Measurements from ENCODE around the gene DIPK1C. TPM values are rescaled to one million over a fixed set of nuclear protein-coding genes. Genes with fewer than 3 reads are reported as not detected.

DIPK1C gene
- total RNA-seq, 1 experiment from 2014 or later, result not detected

GRCh38 chr18:74500372-74500771 lies 43.3 kb upstream of the DIPK1C start:
- Mint-ChIP-seq H3K4me3 (no peak overlapping the region), H3K4me1 (peaks cover 46% of the 10 kb centered on the region), H3K36me3 (peaks cover 44% of the 10 kb centered on the region), H3K27me3 (ENCODE audit: low read depth) (no peaks in the 10 kb centered on the region), H3K9me3 (no peaks in the 10 kb centered on the region), H3K27ac (peak overlapping the region; percentile 83; the same call in 1 of the 2 replicates)
- DNase-seq (ENCODE audit: low spot score) (no peak), ATAC-seq (no peak)
- ChIA-PET CTCF (interaction anchor here (1.0 kb wide), 1 partner anchor 52 kb away, joined by 3 read pairs; no protein-coding TSS in a partner anchor), POLR2A (no interaction called here)
- TF ChIP-seq RORB (CRISPR knock-in tag; IDR thresholded peaks at IDR 0.05) (no peak), ERG (CRISPR knock-in tag; IDR thresholded peaks at IDR 0.05) (no peak)
- TF ChIP-seq, protein P1, sequence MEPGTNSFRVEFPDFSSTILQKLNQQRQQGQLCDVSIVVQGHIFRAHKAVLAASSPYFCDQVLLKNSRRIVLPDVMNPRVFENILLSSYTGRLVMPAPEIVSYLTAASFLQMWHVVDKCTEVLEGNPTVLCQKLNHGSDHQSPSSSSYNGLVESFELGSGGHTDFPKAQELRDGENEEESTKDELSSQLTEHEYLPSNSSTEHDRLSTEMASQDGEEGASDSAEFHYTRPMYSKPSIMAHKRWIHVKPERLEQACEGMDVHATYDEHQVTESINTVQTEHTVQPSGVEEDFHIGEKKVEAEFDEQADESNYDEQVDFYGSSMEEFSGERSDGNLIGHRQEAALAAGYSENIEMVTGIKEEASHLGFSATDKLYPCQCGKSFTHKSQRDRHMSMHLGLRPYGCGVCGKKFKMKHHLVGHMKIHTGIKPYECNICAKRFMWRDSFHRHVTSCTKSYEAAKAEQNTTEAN (CRISPR knock-in tag; IDR thresholded peaks at IDR 0.05), result no peak
- TF ChIP-seq, protein P2, sequence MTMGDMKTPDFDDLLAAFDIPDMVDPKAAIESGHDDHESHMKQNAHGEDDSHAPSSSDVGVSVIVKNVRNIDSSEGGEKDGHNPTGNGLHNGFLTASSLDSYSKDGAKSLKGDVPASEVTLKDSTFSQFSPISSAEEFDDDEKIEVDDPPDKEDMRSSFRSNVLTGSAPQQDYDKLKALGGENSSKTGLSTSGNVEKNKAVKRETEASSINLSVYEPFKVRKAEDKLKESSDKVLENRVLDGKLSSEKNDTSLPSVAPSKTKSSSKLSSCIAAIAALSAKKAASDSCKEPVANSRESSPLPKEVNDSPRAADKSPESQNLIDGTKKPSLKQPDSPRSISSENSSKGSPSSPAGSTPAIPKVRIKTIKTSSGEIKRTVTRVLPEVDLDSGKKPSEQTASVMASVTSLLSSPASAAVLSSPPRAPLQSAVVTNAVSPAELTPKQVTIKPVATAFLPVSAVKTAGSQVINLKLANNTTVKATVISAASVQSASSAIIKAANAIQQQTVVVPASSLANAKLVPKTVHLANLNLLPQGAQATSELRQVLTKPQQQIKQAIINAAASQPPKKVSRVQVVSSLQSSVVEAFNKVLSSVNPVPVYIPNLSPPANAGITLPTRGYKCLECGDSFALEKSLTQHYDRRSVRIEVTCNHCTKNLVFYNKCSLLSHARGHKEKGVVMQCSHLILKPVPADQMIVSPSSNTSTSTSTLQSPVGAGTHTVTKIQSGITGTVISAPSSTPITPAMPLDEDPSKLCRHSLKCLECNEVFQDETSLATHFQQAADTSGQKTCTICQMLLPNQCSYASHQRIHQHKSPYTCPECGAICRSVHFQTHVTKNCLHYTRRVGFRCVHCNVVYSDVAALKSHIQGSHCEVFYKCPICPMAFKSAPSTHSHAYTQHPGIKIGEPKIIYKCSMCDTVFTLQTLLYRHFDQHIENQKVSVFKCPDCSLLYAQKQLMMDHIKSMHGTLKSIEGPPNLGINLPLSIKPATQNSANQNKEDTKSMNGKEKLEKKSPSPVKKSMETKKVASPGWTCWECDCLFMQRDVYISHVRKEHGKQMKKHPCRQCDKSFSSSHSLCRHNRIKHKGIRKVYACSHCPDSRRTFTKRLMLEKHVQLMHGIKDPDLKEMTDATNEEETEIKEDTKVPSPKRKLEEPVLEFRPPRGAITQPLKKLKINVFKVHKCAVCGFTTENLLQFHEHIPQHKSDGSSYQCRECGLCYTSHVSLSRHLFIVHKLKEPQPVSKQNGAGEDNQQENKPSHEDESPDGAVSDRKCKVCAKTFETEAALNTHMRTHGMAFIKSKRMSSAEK (CRISPR knock-in tag; IDR thresholded peaks at IDR 0.05; ENCODE audit: borderline replicate concordance), result no peak
- TF ChIP-seq, protein P3, sequence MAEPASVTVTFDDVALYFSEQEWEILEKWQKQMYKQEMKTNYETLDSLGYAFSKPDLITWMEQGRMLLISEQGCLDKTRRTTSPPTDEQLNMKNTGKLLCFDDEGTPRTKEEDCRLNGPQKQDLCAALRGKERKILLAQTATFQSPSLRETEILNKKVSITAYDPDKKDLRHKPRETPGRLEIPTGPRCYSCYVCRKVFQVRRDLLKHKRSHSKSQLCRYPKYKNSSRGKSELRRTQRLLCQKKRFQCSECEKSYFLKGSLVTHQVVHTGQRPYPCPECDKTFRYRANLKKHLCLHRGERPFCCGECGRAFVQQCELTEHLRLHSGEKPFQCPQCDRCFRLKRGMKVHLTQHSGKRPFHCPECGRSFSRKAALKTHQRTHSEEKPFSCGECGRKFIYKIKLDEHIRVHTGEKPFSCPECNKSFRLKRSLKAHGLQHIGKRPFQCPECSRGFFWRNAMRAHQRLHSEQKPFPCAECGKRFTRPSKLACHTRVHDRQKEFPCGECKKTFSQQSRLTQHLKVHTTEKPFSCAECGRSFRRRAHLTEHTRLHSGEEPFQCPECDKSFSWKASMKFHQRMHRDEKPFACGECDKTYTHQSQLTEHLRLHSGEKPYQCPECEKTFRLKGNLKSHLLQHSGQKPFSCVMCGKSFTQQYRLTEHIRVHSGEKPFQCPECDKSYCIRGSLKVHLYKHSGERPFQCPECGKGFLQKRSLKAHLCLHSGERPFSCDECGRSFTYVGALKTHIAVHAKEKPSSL (CRISPR knock-in tag; conservative IDR thresholded peaks at IDR 0.05), result no peak

- DNase-seq (ENCODE audit: low spot score) (peak; percentile 18), ATAC-seq (no peak)
- Mint-ChIP-seq H3K9me3 (no peaks in the 10 kb centered on the region), H3K4me1 (peaks cover 41% of the 10 kb centered on the region), H3K36me3 (peaks cover 42% of the 10 kb centered on the region), H3K4me3 (peak overlapping the region; percentile 49), H3K27me3 (ENCODE audit: low read depth) (no peaks in the 10 kb centered on the region), H3K27ac (peak overlapping the region; percentile 94)
- no peak for TF ChIP-seq FOXJ3 (CRISPR knock-in tag; IDR thresholded peaks at IDR 0.05; ENCODE audit: borderline replicate concordance)
- TF ChIP-seq, protein P4, sequence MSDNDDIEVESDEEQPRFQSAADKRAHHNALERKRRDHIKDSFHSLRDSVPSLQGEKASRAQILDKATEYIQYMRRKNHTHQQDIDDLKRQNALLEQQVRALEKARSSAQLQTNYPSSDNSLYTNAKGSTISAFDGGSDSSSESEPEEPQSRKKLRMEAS (CRISPR knock-in tag; IDR thresholded peaks at IDR 0.05), result peak; percentile 31; the same call in 1 of the 2 replicates
- CTCF ChIA-PET, result interaction anchor here (1.0 kb wide), 1 partner anchor 52 kb away, joined by 3 read pairs; no protein-coding TSS in a partner anchor
- POLR2A ChIA-PET, result no interaction called here
Measured at GRCh38 chr18:74499633-74500032, 42.5 kb upstream of the DIPK1C start.

DNA sequence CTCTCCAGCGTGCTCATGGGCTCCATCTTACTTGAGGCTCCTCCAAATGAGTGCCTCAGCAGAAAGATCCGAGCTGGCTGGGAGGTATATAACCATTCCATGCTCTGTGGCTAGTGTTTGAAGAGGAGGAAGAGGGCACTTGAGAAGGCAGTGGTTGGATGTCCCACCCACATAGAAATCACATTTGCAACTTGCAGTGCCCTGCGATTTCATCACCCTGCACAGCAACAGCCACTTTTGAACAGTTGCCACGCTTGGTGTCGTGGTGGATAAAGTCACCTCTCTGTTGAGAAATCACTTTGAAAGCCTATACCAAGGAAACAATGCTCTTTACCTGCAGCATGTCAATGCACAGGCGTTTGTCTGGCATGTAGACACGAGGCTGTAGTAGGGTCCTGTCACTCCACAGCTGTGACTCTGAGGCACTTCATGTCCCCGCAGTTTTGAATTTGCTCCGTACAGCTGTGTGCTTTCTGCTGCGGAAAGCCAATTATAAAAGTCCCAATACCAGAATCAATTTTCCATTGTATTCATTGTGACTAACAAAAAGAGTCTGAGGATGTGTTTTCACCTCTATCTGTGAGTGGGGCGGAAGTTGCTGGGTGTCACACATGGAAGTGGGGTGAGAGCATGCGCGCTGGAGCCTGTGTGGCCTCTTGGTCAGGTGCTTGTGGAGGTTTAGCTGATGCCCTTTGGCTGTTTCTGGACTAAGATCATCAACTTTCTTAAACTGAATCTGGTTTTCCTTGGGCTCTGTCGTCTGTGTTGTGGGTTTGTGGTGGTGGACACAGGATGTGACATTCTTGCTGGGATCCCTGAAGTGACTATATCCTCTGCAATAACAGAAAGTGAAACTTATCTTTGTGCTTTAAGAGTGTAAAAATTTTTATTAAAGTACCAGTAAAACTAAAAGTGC lies 41.9 kb upstream of the DIPK1C start:
- H3K27me3 Mint-ChIP-seq (ENCODE audit: low read depth), result no peaks in the 10 kb centered on the region
- H3K9me3 Mint-ChIP-seq, result no peaks in the 10 kb centered on the region
- ChIA-PET CTCF (interaction anchor here (3.6 kb wide), 1 partner anchor 52 kb away, joined by 20 read pairs; no protein-coding TSS in a partner anchor), POLR2A (no interaction called here)
- ATAC-seq, result no peak
- DNase-seq (ENCODE audit: low spot score), result no peak
- H3K27ac Mint-ChIP-seq, result peak overlapping the region; percentile 94
- H3K4me3 Mint-ChIP-seq, result peak overlapping the region; percentile 24; the same call in 1 of the 2 replicates
- peaks cover 39% of the 10 kb centered on the region for H3K36me3 Mint-ChIP-seq
- H3K4me1 Mint-ChIP-seq, result peaks cover 39% of the 10 kb centered on the region
- TF ChIP-seq ZSCAN18 (CRISPR knock-in tag; IDR thresholded peaks at IDR 0.05) (no peak), ZNF396 (CRISPR knock-in tag; IDR thresholded peaks at IDR 0.05; ENCODE audit: borderline replicate concordance) (no peak), E2F4 (CRISPR knock-in tag; IDR thresholded peaks at IDR 0.05; ENCODE audit: borderline replicate concordance, low read depth) (no peak), ZNF121 (CRISPR knock-in tag; IDR thresholded peaks at IDR 0.05) (no peak), GABPB1 (CRISPR knock-in tag; IDR thresholded peaks at IDR 0.05) (no peak), ZNF232 (CRISPR knock-in tag; IDR thresholded peaks at IDR 0.05) (no peak), CREB1 (CRISPR knock-in tag; IDR thresholded peaks at IDR 0.05) (no peak)
- TF ChIP-seq, protein P5, sequence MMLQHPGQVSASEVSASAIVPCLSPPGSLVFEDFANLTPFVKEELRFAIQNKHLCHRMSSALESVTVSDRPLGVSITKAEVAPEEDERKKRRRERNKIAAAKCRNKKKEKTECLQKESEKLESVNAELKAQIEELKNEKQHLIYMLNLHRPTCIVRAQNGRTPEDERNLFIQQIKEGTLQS (CRISPR knock-in tag; conservative IDR thresholded peaks at IDR 0.05), result no peak
